ENCODE results near the gene CCDC136.

The CCDC136 gene

DNA sequence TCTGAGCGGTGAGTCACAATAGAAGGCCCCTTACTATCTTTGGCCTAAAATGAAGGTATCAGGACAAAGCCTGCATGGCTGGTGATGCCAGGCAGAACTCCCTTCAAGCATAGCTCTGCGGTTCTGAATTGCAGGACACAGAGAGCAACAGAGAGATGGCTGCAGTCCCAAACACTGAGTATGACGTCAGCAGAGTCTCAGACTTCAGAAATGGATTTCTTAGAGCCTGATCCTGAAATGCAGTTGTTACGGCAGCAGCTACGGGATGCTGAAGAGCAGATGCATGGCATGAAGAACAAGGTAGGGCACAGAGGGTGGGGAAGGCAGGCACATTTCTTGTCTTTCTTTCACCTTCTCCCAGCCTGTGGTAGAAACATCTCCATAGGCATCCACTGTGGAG, 13.5 kb downstream of the CCDC136 start:
- no peak for DNase-seq (ENCODE audit: low read depth in 2 of 2)

DNA sequence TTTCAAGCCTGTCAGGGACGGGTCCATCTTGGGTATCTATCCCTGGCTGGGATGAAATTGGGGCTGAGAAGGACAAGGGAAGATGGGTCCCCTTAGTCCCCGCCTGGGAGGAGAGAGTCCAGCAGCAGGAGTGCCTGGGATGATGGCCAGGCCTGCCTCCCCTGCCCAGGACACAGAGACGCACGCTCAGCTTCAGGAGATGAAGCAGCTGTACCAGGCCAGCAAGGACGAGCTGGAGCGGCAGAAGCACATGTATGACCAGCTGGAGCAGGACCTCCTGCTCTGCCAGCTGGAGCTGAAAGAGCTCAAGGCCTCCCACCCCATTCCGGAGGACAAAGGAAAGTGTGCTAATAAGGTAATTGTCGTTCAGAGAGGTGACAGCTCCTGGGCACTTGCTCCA, 15.4 kb downstream of the CCDC136 start:
- DNase-seq (ENCODE audit: low read depth in 2 of 2): no peak

DNA sequence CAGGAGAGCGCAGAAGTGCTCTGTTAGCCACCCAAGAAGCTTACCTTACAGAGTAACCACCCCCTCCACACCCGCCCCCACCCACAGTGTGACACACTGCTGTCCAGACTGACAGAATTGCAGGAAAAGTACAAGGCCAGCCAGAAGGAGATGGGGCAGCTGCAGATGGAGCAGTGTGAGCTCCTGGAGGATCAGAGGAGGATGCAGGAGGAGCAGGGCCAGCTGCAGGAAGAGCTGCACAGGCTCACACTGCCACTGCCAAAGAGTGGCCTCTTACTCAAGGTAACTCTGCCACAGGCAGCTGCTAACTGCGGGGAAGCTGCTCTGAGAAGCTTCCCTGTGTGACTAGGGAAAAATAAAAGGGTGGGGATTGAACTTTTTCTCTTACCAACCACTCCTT, 17.6 kb downstream of the CCDC136 start:
- DNase-seq (ENCODE audit: low read depth in 2 of 2): no peak

DNA sequence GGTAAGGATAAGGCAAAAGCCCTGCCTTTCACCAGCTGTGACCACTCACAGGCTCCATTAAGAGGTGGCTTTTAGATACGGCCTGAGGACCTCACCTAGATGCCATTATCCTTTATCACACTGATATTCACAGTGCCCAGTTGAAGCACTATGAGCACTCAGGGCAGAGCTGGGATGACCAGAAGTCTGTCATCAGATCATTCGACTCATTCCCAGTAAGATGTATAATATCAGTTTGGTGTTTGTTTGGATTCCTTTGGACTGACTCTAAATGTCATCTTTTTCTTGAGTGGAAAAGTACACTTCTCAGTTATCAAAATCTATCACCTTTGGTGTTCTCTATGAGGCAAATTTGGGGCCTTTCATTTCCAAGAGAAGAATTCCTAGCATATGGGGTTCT, 18.7 kb downstream of the CCDC136 start:
- no peak for DNase-seq (ENCODE audit: low read depth in 2 of 2)

- no peak for DNase-seq (ENCODE audit: low read depth in 2 of 2)
Measured at GRCh38 chr7:128810997-128811396, 19.2 kb downstream of the CCDC136 start.

DNA sequence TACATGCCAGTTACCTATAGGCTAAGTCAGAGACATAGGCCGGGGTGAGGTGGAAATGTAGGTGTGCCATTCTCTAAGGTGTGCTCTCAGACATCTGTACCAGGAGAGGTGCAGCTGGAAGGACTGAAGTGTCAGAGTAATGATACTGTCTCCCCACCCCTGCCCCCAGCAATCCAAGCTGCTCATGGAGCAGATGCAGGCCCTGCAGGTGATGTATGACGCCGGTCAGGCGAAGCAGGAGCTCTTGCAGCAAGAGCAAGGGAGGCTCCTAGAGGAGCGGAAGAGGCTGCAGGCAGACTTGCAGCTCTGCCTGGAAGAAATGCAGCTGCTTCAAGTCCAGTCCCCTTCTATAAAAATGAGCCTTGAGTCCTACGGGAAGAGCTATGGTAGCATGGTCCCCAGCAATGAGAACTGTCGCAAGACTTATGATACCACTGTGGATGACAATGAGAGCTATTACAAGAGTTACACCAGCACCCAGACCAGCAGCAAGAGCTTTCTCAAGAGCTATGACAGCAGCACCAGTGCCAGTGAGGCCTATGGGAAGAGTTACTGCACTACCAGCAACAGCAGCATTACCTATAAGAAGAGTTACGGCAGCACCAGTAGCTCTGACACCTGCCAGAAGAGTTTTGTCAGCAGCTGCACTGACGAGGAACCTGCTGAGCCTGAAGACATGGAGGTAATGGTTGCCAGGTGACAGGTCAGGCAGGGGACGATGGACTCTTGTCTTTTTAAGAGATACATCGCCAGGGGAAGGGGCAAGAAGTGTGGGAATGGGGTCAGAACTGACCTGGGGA, 20.1 kb downstream of the CCDC136 start:
- DNase-seq (ENCODE audit: low read depth in 2 of 2): no peak

GRCh38 chr7:128812514-128813168, 20.9 kb downstream of the CCDC136 start:
- no peak for DNase-seq (ENCODE audit: low read depth in 2 of 2)

GRCh38 chr7:128814499-128814898, 22.7 kb downstream of the CCDC136 start:
- no peak for DNase-seq (ENCODE audit: low read depth in 2 of 2)

- no peak for DNase-seq (ENCODE audit: low read depth in 2 of 2)
Measured at GRCh38 chr7:128815289-128815942, 23.6 kb downstream of the CCDC136 start.

- no peak for DNase-seq (ENCODE audit: low read depth in 2 of 2)
Measured at GRCh38 chr7:128818694-128819093, 26.9 kb downstream of the CCDC136 start.

- DNase-seq (ENCODE audit: low read depth in 2 of 2): no peak
Measured at GRCh38 chr7:128821724-128822123, 30.0 kb downstream of the CCDC136 start.

- DNase-seq (ENCODE audit: low read depth in 2 of 2): no peak
Measured at GRCh38 chr7:128826512-128826911, 34.7 kb downstream of the CCDC136 start.

GRCh38 chr7:128826916-128827247, 35.1 kb downstream of the CCDC136 start:
- DNase-seq (ENCODE audit: low read depth in 2 of 2): no peak

GRCh38 chr7:128827248-128827958, 35.6 kb downstream of the CCDC136 start:
- no peak for DNase-seq (ENCODE audit: low read depth in 2 of 2)

- DNase-seq (ENCODE audit: low read depth in 2 of 2): no peak
Measured at GRCh38 chr7:128827971-128828711, 36.4 kb downstream of the CCDC136 start.

DNA sequence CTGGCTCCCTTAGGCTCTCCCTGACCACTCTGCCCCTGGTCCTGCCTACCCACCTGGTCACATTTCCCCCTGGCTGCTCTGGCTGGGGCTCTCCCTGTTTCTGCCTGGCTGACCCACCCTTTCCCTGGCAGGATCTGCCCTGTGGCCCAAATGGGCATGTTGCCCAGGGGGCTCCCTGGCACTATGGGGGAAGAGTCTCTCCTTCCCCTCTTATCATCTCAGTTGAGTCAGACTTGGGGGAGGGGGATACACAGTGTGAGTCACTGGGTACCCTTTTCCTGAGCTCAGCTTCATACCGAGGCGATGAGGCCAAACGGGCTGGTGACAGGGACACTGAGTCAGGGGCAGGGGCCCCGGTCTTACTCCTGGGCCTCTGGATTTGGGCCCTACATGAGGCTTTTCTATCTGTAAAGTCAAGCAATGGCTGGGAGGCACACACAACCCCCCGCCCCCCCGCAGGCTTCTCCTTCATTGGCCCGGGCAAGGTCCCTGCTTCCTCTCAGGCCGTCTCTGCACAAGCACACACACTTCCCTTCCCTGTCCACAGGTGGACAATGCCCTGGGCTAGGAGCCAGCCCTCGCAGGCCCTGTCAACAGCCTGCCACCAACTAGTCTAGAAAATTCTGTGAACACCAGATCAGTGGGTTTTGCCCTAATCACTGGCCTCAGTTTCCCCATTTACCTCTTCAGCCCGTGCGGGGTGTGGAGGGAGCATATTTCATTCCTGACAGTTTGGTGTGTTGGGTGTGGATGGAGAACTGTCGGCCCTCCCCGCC, 37.8 kb downstream of the CCDC136 start:
- DNase-seq (ENCODE audit: low read depth in 2 of 2): no peak

DNA sequence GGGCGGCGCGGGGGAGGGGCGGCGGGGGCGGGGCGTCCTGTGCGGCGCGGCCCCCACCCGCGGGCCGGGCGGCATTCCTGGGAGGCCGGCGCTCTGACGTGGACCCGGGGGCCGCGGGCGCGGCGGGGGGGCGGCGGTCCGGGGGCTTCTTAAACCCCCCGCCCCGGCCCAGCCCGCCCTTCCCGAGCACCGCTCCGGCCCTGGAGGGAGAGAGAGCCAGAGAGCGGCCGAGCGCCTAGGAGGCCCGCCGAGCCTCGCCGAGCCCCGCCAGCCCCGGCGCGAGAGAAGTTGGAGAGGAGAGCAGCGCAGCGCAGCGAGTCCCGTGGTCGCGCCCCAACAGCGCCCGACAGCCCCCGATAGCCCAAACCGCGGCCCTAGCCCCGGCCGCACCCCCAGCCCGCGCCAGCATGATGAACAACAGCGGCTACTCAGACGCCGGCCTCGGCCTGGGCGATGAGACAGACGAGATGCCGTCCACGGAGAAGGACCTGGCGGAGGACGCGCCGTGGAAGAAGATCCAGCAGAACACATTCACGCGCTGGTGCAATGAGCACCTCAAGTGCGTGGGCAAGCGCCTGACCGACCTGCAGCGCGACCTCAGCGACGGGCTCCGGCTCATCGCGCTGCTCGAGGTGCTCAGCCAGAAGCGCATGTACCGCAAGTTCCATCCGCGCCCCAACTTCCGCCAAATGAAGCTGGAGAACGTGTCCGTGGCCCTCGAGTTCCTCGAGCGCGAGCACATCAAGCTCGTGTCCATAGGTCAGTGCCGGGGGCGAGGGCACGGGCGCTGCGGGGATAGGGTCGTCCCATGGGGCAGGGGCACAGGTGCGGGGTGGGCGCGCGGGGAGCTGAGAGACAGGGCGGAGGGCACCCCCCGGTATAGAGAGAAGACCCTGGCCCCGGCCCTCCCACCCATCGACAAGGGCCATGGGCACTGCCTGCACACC, 38.7 kb downstream of the CCDC136 start, which contains the start of gene FLNC:
TSS of gene FLNC (plus strand) at position 176 of the 947 bp plus-strand sequence. CDS start at position 408, 232 bp downstream.
- DNase-seq (ENCODE audit: low read depth in 2 of 2): no peak

DNA sequence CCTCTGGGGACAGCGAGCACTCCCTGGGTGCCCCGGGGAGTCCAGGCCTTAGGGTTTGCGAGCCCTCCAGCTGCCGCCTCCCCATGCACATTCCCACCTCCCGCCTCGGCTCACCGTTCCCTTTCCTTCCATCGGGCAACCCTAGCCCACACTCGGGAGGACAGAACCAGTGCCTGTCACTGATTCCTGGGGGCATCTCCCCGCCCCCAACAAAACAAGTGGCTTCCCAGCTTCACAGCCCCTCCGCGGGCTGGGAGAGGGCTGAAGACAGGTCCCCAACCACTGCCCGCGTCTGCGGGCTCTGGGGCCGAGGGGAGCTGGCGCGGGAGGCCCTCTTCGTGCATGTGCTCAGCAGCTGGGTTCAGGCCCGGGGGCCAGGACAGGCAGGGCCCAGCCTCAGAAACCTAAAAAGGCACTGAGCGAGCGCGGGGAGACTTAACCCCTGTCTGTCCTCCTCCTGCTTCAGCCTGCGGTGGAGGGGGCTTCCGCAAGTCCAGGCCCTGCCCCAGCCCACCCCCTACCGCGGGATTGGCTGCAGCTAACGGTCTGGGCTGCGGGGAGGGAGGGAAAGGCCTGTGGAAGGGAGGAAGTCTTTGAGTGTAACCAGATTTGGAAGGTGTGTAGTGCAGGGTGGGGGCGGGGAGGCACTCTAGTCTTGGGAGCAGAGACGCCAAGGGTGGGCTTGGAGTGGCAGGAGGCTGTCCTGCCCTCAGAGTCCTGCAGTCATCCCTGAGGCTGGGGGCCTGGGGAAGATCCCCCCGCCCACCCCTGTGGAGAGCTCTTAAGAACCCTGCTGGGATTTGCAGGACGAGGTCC, 39.6 kb downstream of the CCDC136 start:
- DNase-seq (ENCODE audit: low read depth in 2 of 2): no peak

Data from stimulated activated CD8-positive, alpha-beta memory T cell treated with anti-CD3 and anti-CD28 coated beads, Interleukin-7, amount 100 ng/mL, for 4 hours (primary cell).